Measurements from ENCODE around the gene TRAPPC8. TPM values are rescaled to one million over a fixed set of nuclear protein-coding genes. Genes with fewer than 3 reads are reported as not detected.

TRAPPC8 gene
- total and polyA plus RNA-seq, 2 of the 13 experiments (the other 11 are each of a cell fraction or from before 2014, with no cell fraction given): 34.6 to 50.8 TPM

DNA sequence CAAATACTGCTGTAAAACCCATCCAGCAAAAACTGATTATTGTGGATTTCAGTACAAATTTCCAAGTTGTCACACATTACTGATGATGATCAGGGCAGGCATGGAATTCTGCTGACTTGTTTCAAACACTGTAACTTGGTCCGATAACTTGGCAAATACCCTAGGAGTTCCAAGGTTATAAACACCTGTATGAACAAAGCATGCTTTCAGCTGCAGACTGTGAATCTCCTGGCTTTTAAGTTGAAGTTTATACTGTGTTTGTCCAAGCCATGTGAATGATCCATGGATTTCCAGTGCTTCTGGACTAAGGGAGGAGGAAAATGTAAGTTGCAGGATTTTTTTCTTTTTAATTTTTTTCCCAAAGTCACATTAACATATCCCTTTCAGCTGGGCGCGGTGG, 112.2 kb downstream of the TRAPPC8 start:
- Histone ChIP-seq H3K27me3 (ENCODE audit: control insufficient read depth in 1 of 2, insufficient read depth in 2 of 2, low read length in 2 of 2) (no peaks in the 10 kb centered on the region), H3K4me2 (ENCODE audit: low read depth, low read length) (peak overlapping the region; percentile 18; the same call in 1 of the 2 replicates), H3K9me3 (ENCODE audit: low read length) (no peaks in the 10 kb centered on the region), H3K27ac (ENCODE audit: extremely low read length, insufficient read depth, low read length) (peak overlapping the region; percentile 55), H3K79me2 (ENCODE audit: insufficient read depth, low read length) (no peaks in the 10 kb centered on the region), H3K4me3 (replicated peaks in 1 of 3; ENCODE audit: insufficient read depth in 1 of 3, low read depth in 2 of 3, low read length in 3 of 3) (no peak overlapping the region), H3K36me3 (replicated peaks in 1 of 2; ENCODE audit: control insufficient read depth in 1 of 2, insufficient read depth in 2 of 2, low read length in 2 of 2) (peaks cover 3 to 9% of the 10 kb centered on the region in 2 experiments), H4K20me1 (ENCODE audit: insufficient read depth, low read length) (no peaks in the 10 kb centered on the region), H2AFZ (ENCODE audit: low read length) (no peak overlapping the region), H3K9ac (ENCODE audit: insufficient read depth, low read depth, low read length) (no peak overlapping the region), H3K4me1 (ENCODE audit: insufficient read depth, low read length) (peaks cover 20% of the 10 kb centered on the region)
- POLR2A ChIA-PET: no interaction called here
- CTCF ChIA-PET (ENCODE audit: low intra/inter-chr PET ratio, low total read pairs): no interaction called here
- DNase-seq (ENCODE audit: low spot score) (peak; percentile 79), ATAC-seq (peak; percentile 95), FAIRE-seq (peak; percentile 46)
- in situ Hi-C loops (cut with HindIII; ENCODE audit: extremely low pct_ligation_motif_present, low pct_unique_long_range_greater_than_20kb): no loop called here
- intact Hi-C loops (cut with micrococcal nuclease; ENCODE audit: unreplicated experiment): loop anchor here (10.0 kb wide), 1 partner anchor 114 kb away; the partner anchor contains the start of gene TRAPPC8
- no TSS peak for BruUV-seq (replicated peaks)
- 90% methylated on average over 2 of the region's 3 CpGs for WGBS (ENCODE audit: low lambda C conversion rate)
- TF ChIP-seq FOXJ3 (CRISPR knock-in tag; IDR thresholded peaks at IDR 0.05; ENCODE audit: borderline replicate concordance) (peak; percentile 44; the same call in 1 of the 2 replicates), SOX5 (CRISPR knock-in tag; IDR thresholded peaks at IDR 0.05; ENCODE audit: borderline replicate concordance) (peak; percentile 58; the same call in 1 of the 2 replicates), ZNF761 (CRISPR knock-in tag; conservative IDR thresholded peaks at IDR 0.05) (peak; percentile 61; the same call in 1 of the 2 replicates), ZNF224 (CRISPR knock-in tag; IDR thresholded peaks at IDR 0.05) (no peak), MEF2D (CRISPR knock-in tag; IDR thresholded peaks at IDR 0.05) (no peak), BCL6 (CRISPR knock-in tag; IDR thresholded peaks at IDR 0.05) (peak; percentile 62; the same call in 1 of the 2 replicates), ZNF772 (CRISPR knock-in tag; IDR thresholded peaks at IDR 0.05) (no peak)
- TF ChIP-seq, protein P1, sequence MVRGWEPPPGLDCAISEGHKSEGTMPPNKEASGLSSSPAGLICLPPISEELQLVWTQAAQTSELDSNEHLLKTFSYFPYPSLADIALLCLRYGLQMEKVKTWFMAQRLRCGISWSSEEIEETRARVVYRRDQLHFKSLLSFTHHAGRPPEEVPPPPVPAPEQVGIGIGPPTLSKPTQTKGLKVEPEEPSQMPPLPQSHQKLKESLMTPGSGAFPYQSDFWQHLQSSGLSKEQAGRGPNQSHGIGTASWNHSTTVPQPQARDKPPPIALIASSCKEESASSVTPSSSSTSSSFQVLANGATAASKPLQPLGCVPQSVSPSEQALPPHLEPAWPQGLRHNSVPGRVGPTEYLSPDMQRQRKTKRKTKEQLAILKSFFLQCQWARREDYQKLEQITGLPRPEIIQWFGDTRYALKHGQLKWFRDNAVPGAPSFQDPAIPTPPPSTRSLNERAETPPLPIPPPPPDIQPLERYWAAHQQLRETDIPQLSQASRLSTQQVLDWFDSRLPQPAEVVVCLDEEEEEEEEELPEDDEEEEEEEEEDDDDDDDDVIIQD (CRISPR knock-in tag; IDR thresholded peaks at IDR 0.05; ENCODE audit: low read depth): 0 out of 2 replicates have a peak, but pooled peaks have one; percentile 28
- TF ChIP-seq, protein P2, sequence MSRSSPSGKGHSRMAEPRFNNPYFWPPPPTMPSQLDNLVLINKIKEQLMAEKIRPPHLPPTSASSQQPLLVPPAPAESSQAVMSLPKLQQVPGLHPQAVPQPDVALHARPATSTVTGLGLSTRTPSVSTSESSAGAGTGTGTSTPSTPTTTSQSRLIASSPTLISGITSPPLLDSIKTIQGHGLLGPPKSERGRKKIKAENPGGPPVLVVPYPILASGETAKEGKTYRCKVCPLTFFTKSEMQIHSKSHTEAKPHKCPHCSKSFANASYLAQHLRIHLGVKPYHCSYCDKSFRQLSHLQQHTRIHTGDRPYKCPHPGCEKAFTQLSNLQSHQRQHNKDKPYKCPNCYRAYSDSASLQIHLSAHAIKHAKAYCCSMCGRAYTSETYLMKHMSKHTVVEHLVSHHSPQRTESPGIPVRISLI (CRISPR knock-in tag; IDR thresholded peaks at IDR 0.05; ENCODE audit: borderline replicate concordance): peak; percentile 80; the same call in 1 of the 2 replicates
- TF ChIP-seq, protein P3, sequence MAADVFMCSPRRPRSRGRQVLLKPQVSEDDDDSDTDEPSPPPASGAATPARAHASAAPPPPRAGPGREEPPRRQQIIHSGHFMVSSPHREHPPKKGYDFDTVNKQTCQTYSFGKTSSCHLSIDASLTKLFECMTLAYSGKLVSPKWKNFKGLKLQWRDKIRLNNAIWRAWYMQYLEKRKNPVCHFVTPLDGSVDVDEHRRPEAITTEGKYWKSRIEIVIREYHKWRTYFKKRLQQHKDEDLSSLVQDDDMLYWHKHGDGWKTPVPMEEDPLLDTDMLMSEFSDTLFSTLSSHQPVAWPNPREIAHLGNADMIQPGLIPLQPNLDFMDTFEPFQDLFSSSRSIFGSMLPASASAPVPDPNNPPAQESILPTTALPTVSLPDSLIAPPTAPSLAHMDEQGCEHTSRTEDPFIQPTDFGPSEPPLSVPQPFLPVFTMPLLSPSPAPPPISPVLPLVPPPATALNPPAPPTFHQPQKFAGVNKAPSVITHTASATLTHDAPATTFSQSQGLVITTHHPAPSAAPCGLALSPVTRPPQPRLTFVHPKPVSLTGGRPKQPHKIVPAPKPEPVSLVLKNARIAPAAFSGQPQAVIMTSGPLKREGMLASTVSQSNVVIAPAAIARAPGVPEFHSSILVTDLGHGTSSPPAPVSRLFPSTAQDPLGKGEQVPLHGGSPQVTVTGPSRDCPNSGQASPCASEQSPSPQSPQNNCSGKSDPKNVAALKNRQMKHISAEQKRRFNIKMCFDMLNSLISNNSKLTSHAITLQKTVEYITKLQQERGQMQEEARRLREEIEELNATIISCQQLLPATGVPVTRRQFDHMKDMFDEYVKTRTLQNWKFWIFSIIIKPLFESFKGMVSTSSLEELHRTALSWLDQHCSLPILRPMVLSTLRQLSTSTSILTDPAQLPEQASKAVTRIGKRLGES (CRISPR knock-in tag; IDR thresholded peaks at IDR 0.05; ENCODE audit: borderline replicate concordance): 0 out of 2 replicates have a peak, but pooled peaks have one; percentile 36
- TF ChIP-seq, protein P4, sequence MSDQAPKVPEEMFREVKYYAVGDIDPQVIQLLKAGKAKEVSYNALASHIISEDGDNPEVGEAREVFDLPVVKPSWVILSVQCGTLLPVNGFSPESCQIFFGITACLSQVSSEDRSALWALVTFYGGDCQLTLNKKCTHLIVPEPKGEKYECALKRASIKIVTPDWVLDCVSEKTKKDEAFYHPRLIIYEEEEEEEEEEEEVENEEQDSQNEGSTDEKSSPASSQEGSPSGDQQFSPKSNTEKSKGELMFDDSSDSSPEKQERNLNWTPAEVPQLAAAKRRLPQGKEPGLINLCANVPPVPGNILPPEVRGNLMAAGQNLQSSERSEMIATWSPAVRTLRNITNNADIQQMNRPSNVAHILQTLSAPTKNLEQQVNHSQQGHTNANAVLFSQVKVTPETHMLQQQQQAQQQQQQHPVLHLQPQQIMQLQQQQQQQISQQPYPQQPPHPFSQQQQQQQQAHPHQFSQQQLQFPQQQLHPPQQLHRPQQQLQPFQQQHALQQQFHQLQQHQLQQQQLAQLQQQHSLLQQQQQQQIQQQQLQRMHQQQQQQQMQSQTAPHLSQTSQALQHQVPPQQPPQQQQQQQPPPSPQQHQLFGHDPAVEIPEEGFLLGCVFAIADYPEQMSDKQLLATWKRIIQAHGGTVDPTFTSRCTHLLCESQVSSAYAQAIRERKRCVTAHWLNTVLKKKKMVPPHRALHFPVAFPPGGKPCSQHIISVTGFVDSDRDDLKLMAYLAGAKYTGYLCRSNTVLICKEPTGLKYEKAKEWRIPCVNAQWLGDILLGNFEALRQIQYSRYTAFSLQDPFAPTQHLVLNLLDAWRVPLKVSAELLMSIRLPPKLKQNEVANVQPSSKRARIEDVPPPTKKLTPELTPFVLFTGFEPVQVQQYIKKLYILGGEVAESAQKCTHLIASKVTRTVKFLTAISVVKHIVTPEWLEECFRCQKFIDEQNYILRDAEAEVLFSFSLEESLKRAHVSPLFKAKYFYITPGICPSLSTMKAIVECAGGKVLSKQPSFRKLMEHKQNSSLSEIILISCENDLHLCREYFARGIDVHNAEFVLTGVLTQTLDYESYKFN (CRISPR knock-in tag; conservative IDR thresholded peaks at IDR 0.05): peak; percentile 81
